ENCODE results near the gene OR2A7.
"Not testable (repeated sequence)": the region's sequence is repeated elsewhere in the genome, so short reads cannot be mapped to it uniquely, and the experiment has no call there.

GRCh38 chr7:144238530-144239082, 26.0 kb downstream of the OR2A7 start:
- not testable (repeated sequence) for TF ChIP-seq CTCF (IDR thresholded peaks at IDR 0.05; ENCODE audit: low read length); EZH2 (IDR thresholded peaks at IDR 0.05; ENCODE audit: borderline replicate concordance, low read length)
